ENCODE measurements around the gene OSR1. TPM values are rescaled to one million over a fixed set of nuclear protein-coding genes. Genes with fewer than 3 reads are reported as not detected.

OSR1 gene
- total and polyA plus RNA-seq, 10 donors: 0.04 to 1.4 (median 0.23) TPM; not detected in 5

DNA sequence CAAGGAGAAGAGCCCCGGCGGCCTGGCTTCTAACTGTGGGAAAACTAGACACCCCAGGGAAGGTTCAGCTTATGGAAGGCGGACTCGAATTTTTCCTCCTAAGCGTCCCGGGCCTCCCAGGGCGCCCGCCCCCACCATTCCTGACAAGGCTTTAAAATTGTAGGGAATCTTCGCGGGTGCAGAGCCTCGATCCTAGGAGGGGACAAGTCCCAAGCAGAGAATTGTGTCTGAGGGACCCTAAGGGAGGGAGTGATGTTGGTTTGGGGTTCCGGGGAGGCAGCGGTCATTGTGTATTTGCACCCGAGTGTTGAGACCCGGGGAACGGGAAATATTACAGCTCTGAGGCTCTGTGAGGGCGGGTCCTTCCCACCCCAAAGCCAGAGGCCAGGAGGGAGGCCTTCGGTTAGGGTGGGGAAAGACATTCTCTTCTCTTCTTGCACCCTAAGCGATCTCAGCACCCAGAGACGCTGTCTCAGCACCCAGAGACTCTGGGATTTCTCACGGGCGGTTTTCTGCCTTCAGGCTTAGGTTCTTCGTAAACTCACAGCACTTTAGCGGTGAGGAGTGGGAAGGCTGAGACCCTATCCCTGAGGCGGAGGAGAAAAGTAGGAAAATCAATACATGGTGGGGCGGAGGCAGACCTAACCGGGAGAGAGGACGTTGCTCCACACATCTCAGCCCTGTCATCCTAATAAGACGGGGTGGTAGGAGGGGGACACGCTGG, 7.6 kb downstream of the OSR1 start:
- 19 to 28% (median 24%) methylated on average over 24 to 30 of the region's 30 CpGs for WGBS, 5 donors
- peak overlapping the region in 6 of 8 donors; percentile 10 to 58 (median 25) for H3K4me3 ChIP-seq
- peaks cover 15 to 75% (median 64%) of the 10 kb centered on the region in 7 donors for H3K27me3 ChIP-seq (replicated peaks in 1 of 7)
- no peaks in the 10 kb centered on the region for H3K36me3 ChIP-seq
- H3K4me1 ChIP-seq: peaks cover 14 to 45% (median 37%) of the 10 kb centered on the region in 6 donors
- intact Hi-C loops (cut with DNase I; ENCODE audit: low total_unique reads): no loop called here
- DNase-seq: no peak
- TF ChIP-seq POLR2A (IDR thresholded peaks at IDR 0.05) (no peak), POLR2AphosphoS5 (IDR thresholded peaks at IDR 0.05) (no peak)
- TF ChIP-seq, protein P1, sequence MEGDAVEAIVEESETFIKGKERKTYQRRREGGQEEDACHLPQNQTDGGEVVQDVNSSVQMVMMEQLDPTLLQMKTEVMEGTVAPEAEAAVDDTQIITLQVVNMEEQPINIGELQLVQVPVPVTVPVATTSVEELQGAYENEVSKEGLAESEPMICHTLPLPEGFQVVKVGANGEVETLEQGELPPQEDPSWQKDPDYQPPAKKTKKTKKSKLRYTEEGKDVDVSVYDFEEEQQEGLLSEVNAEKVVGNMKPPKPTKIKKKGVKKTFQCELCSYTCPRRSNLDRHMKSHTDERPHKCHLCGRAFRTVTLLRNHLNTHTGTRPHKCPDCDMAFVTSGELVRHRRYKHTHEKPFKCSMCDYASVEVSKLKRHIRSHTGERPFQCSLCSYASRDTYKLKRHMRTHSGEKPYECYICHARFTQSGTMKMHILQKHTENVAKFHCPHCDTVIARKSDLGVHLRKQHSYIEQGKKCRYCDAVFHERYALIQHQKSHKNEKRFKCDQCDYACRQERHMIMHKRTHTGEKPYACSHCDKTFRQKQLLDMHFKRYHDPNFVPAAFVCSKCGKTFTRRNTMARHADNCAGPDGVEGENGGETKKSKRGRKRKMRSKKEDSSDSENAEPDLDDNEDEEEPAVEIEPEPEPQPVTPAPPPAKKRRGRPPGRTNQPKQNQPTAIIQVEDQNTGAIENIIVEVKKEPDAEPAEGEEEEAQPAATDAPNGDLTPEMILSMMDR (IDR thresholded peaks at IDR 0.05 in 8 of 11, conservative IDR thresholded peaks at IDR 0.05 in 3 of 11): no peak
- peaks cover 0 to 4% (median 0%) of the 10 kb centered on the region in 8 donors for H3K9me3 ChIP-seq
- peak overlapping the region in 1 of 8 donors; percentile 9 for H3K27ac ChIP-seq

DNA sequence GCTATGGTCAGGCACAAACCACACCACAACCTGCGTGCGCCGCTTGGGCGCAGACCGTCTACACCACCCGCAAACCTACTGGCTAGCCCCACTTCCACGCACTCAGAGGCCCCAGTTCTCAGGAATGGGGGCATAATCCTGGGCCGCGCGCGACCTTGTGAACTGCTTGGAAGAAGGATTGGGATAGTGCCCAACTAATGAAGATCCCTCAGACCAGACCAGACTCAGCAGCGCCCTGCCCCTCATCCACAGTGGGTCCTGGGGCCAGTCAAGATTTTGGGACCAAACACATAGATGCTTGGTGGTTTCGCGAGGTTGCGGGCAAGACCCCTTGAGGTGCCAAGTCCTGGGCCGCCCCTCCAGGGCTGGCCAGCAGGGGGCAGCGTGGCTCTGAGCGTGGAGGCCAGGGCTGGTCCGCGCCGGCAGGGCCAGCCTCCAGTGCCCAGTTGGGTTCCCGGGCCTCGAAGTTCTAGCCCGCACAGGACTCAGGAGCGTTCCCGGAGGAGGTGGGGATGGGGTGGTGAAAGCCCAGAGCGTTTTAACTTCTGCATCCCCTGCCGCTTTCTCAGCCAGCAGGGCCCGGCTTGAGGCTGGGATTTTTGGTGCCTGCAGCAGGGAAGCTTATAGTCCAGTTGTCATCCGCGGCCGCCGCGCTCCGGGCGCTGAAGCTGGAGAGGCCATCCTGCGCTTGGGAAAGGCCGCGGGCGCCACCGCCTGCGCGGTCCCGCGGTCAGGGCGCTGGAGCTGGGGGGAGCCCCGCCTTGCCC, 8.3 kb downstream of the OSR1 start:
- peak; percentile 90 for DNase-seq
- Histone ChIP-seq H3K4me1 (peaks cover 14 to 44% (median 37%) of the 10 kb centered on the region in 6 donors), H3K36me3 (no peaks in the 10 kb centered on the region), H3K27me3 (replicated peaks in 1 of 7) (peaks cover 15 to 67% (median 57%) of the 10 kb centered on the region in 7 donors), H3K9me3 (peaks cover 0 to 4% (median 0%) of the 10 kb centered on the region in 8 donors), H3K4me3 (peak overlapping the region in 6 of 8 donors; percentile 10 to 58 (median 19)), H3K27ac (peak overlapping the region in 1 of 8 donors; percentile 9)
- TF ChIP-seq POLR2AphosphoS5 (IDR thresholded peaks at IDR 0.05) (peak in 2 of 3 donors; percentile 12 to 37), POLR2A (IDR thresholded peaks at IDR 0.05) (no peak)
- TF ChIP-seq, protein P1 (IDR thresholded peaks at IDR 0.05 in 8 of 11, conservative IDR thresholded peaks at IDR 0.05 in 3 of 11): peak; percentile 20 to 80 (median 64)
- 25 to 31% (median 28%) methylated on average over 27 to 47 of the region's 47 CpGs for WGBS, 5 donors
- intact Hi-C loops (cut with DNase I; ENCODE audit: low total_unique reads): loop anchor here (5.0 to 10.0 kb wide), 2 partner anchors 515 to 788 kb away; partner anchors contain the start of gene RDH14

DNA sequence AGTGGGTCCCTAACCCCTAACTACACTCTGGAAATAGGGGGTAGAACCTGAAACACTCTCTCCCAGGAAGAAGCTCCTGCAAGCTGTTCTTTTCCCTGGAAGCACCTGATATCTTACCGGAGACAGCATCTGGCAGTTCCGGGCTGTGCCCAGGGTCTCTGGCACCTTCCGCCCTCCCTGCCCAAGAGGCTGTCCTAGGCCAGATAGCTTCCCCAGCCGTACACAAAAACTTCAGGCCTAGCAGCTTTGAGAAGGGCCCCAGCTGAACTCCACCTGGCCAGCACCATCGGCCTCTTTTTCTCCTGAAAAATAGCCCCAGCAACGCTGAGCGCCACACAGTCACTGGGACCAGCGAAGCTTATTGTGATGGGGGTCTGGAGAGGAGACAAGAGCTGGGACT, 9.7 kb downstream of the OSR1 start:
- 82 to 87% (median 86%) methylated on average over 8 of the region's 8 CpGs for WGBS, 5 donors
- Histone ChIP-seq H3K4me3 (peak overlapping the region in 5 of 8 donors; percentile 44 to 85 (median 60)), H3K27me3 (replicated peaks in 1 of 7) (peaks cover 15 to 53% (median 45%) of the 10 kb centered on the region in 7 donors)

More for the DNA sequence above, 9.7 kb downstream of the OSR1 start:
- intact Hi-C loops (cut with DNase I; ENCODE audit: low total_unique reads): loop anchor here (5.0 to 10.0 kb wide), 2 partner anchors 516 to 786 kb away; partner anchors contain the start of gene RDH14
- peak; percentile 86 for DNase-seq
- TF ChIP-seq POLR2A (IDR thresholded peaks at IDR 0.05) (no peak), POLR2AphosphoS5 (IDR thresholded peaks at IDR 0.05) (no peak)
- TF ChIP-seq, protein P1 (IDR thresholded peaks at IDR 0.05 in 8 of 11, conservative IDR thresholded peaks at IDR 0.05 in 3 of 11): no peak
- Histone ChIP-seq H3K36me3 (no peaks in the 10 kb centered on the region), H3K27ac (peak overlapping the region in 3 of 8 donors; percentile 92 to 95 (median 95)), H3K9me3 (peaks cover 0 to 4% (median 0%) of the 10 kb centered on the region in 8 donors), H3K4me1 (peaks cover 14 to 44% (median 37%) of the 10 kb centered on the region in 6 donors)

All from spleen (tissue), 11 donors.